ENCODE data around the gene POSTN.

GRCh38 chr13:37616131-37616530 lies 17.6 kb upstream of the POSTN start:
- TF ChIP-seq CTCF (IDR thresholded peaks at IDR 0.05 in 4 of 5, conservative IDR thresholded peaks at IDR 0.05 in 1 of 5) (no peak), POLR2A (IDR thresholded peaks at IDR 0.05) (no peak)
